Ammon's horn (tissue), 1 donor: Measurements from ENCODE around the gene MS4A6A.
"Not testable (repeated sequence)": the region's sequence is repeated elsewhere in the genome, so short reads cannot be mapped to it uniquely, and the experiment has no call there.

Experiments
- DNase-seq: peaks from one replicate; pipeline ENCODE4 v3.0.0-alpha.2; 2016; ENCODE audit warnings: low spot score

The MS4A6A gene, protein sequence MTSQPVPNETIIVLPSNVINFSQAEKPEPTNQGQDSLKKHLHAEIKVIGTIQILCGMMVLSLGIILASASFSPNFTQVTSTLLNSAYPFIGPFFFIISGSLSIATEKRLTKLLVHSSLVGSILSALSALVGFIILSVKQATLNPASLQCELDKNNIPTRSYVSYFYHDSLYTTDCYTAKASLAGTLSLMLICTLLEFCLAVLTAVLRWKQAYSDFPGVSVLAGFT

DNA sequence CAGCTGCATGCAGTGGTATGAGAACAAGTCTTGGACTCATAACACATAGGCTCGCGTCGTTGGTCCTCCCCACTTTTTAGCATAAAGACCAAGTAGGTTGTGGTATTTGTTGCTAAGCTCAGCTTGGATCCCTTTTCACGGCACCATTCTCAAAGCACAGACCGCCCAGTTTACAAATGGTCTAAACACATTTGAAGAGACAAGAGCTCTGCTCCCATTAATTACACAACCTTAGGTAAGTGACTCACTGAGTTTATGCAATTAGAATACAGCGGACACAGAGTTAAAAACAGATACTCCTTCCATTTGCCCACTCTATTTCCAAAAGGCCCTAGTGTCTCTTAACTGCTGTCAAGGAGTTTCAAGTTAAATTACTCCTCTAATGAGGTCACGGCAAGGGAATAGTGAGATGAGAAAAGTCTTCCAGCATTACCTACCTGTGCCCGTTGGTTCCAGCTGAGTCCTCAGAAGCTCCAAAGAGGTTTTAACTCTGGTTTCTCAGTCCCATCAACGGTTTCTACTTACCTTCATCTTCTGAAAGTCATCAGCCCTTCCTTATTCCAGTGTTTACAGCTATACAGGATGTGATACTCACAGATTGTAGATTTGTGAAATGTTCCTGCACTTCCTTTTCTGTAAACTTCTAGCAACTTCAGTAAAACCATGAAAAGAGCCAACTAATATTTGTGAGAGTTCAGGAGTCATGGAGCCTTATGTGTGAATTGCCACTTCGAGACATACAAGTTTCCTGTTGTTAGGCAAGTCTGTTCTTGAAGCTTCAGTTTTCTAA, at the start of gene MS4A6A:
Gene MS4A6A (minus strand): TSS at position 543 of the 790 bp plus-strand sequence. CDS start 1,356 bp downstream, outside the sequence.
- DNase-seq, result no peak

DNA sequence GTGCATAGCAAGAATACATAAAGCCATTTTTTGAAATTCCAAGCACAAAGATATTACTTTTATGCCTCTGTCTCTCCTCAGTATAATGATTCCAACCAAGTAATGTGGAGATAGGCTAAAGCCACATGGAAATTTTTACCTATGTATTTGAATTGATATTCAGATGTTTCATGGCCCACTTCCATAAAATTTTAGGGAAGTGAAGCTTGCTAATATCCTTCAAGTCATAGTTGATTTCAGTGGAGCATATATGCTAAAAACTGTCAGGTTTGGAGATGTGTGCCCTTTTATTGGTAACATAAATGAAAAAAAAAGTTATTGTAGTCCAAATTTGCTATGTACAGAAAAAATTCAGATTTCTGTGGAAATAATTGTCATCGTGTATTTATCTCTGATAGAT, 47.8 kb upstream of the MS4A6A start:
- DNase-seq, result no peak

- no peak for DNase-seq
Observed at GRCh38 chr11:60222141-60222540, 39.3 kb upstream of the MS4A6A start.

GRCh38 chr11:60221692-60222091, 38.8 kb upstream of the MS4A6A start:
- DNase-seq, result no peak

DNA sequence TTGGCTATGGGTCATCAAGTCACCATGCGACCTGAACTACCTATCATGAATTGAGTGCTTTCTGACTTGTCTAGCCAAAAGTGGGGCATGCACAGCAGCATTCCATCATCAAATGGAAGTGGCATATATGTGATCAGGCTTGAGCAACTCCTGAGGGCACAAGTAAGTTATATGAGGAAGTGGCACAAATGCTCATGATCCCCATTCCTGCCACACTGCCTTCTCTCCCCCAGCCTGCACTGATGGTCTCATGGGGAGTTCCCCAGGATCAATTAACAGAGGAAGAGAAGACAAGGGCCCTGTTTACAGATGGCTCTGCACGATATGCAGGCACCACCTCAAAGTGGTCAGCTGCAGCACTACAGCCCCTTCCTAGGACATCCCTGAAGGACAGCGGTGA, 38.3 kb upstream of the MS4A6A start:
- DNase-seq, result no peak

GRCh38 chr11:60214386-60214785, 31.5 kb upstream of the MS4A6A start:
- no peak for DNase-seq

GRCh38 chr11:60211206-60211605, 28.3 kb upstream of the MS4A6A start:
- no peak for DNase-seq

DNA sequence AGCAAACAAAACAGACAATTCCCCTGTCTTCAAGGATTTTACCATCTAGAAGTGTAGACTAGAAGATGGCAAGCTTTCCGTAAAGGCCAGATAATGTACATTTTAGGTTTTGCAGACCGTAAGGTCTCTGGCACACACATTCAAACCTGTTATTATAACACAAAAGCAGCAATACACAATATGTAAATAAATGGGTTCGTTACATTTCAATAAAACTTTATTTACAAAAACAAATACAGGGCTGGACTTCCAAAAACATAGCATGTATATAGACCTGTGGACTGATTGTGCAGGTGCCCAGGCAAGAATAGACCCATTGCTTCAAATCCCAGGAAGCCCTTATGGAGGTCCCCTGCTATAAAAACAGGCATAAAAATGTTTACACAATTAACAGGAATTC, 27.1 kb upstream of the MS4A6A start:
- no peak for DNase-seq

GRCh38 chr11:60208951-60209350, 26.1 kb upstream of the MS4A6A start:
- no peak for DNase-seq

- no peak for DNase-seq
Observed at GRCh38 chr11:60208146-60208895, 25.4 kb upstream of the MS4A6A start.

DNA sequence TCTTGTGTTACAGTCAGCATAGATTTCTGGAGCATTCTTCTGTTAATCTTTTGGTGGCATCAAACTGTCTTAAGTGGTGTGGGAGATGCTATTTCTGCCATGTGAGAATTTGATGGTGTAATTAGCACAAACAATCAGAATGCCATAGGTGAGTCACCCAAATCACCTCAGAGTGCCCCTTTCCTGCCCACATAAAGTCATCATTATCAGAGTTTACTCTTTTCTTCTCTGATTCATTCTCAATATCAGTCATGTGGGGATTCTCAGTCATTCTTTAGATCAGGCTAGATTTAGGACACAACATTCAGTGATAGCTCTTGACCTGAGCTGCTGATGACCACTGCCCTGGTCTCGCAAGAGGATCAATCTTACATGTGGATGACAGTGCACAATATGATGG, 23.7 kb upstream of the MS4A6A start:
- DNase-seq, result no peak

GRCh38 chr11:60204922-60205321, 22.0 kb upstream of the MS4A6A start:
- DNase-seq, result no peak

DNA sequence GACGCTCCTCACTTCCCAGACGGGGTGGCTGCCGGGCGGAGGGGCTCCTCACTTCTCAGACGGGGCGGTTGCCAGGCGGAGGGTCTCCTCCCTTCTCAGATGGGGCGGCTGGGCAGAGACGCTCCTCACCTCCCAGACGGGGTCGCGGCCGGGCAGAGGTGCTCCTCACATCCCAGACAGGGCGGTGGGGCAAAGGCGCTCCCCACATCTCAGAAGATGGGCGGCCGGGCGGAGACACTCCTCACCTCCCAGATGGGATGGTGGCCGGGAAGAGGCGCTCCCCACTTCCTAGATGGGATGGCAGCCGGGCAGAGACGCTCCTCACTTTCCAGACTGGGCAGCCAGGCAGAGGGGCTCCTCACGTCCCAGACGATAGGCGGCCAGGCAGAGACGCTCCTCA, 18.5 kb upstream of the MS4A6A start:
- not testable (repeated sequence) for DNase-seq

GRCh38 chr11:60197442-60197841, 14.6 kb upstream of the MS4A6A start:
- no peak for DNase-seq

- no peak for DNase-seq
Observed at GRCh38 chr11:60195923-60196368, 13.1 kb upstream of the MS4A6A start.

- DNase-seq, result no peak
Observed at GRCh38 chr11:60194511-60194910, 11.6 kb upstream of the MS4A6A start.

DNA sequence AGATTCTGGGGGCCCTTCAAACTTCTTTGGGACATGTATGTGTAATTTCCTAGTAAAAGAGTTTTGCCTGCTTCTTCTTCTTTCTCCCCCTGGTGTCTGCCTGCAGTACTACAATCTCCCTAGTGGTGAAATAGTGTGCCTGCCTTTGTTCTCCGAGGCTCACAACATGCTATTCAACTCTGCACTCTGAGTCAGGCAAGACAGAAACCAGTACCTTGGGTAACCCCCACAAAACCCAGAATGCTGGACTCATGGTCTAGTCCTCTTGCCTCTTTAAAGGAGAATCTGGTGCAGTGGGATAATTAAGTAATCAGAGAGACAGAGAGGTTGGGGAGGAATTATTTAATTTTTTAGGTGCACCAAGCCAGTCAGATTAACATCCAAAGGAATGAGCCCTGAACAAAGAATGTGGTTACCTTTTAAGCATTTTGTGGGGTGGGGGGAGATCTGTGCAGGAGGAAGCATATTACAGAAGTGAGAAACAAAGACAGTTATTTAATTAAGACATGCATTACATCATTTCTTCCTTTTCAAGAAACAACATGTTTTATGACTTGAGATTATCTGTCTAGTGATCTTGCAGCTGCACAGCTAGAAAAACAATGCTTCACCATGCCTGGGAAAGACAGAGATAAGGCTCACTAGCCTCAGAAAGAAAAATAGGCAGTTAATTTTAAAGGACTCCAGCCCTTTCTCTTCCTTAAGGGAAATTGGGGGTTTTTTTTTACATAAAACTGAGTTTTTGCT, 11.0 kb upstream of the MS4A6A start:
- DNase-seq, result peak; percentile 55

- not testable (repeated sequence) for DNase-seq
Observed at GRCh38 chr11:60192564-60192963, 9.7 kb upstream of the MS4A6A start.

GRCh38 chr11:60188481-60188880, 5.6 kb upstream of the MS4A6A start:
- peak; percentile 40 for DNase-seq

DNA sequence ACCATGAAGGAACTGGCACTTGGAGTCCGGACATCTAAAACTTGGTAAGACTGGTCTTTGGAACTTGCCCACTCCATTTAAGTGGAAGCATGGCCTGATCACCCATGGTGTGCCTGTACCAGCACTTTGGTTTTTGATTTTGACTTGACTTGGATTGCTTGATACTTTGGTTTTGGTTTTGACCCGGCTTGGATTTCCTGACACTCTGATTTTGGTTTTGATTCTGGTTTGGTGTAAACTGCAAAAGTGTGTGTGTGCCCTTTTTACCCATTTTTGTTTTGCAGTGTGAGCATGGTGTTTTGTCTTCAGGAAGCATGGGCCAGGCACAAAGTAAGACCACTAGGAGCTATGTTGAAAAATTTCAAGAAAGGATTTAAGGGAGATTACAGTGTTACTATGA, 3.2 kb upstream of the MS4A6A start:
- not testable (repeated sequence) for DNase-seq

DNA sequence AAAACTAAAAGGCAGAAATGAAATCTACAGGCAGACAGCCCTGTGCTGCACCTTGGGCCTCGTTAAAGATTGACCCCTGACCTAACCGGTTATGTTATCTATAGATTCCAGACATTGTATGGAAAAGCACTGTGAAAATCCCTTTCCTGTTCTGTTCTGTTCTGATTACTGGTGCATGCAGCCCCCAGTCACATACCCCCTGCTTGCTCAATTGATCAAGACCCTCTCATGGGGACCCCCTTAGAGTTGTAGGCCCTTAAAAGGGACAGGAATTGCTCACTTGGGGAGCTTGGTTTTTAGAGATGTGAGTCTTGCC, 2.6 kb upstream of the MS4A6A start:
- DNase-seq, result not testable (repeated sequence)

GRCh38 chr11:60184824-60185511, 2.1 kb upstream of the MS4A6A start:
- peak; percentile 58 for DNase-seq
